DOHH2 (cell line): Measurements from ENCODE around the gene APBA2.

Experiments used
- H3F3A ChIP-seq: fragments of 200-600 bp; sonication (generic), shearing (Covaris generic); 2 replicates; pipeline ENCODE4 v1.6.0; 2016; ENCODE audit warnings: antibody characterized with exemption, mild to moderate bottlenecking; ENCODE audit not compliant: control insufficient read depth, insufficient read depth
- H3K27ac ChIP-seq: fragments of 200-600 bp; sonication (generic); 2 replicates; pipeline ENCODE4 v1.5.1; 2014; ENCODE audit warnings: low read depth, mild to moderate bottlenecking, low read length, moderate library complexity
- H3K27me3 ChIP-seq: fragments of 200-600 bp; sonication (generic); 2 replicates; pipeline ENCODE4 v1.6.1; 2014; ENCODE audit warnings: mild to moderate bottlenecking, low read length, mixed read lengths; ENCODE audit not compliant: control insufficient read depth
- H3K36me3 ChIP-seq: fragments of 200-600 bp; sonication (generic); 2 replicates; pipeline ENCODE4 v1.6.1; 2014; ENCODE audit warnings: mild to moderate bottlenecking, low read length, moderate library complexity, mixed read lengths; ENCODE audit not compliant: control insufficient read depth
- H3K4me1 ChIP-seq: fragments of 200-600 bp; sonication (generic); 2 replicates; pipeline ENCODE4 v1.6.1; 2014; ENCODE audit warnings: mild to moderate bottlenecking, low read length, mixed read lengths; ENCODE audit not compliant: control insufficient read depth
- H3K4me2 ChIP-seq: fragments of 200-600 bp; sonication (generic); 2 replicates; pipeline ENCODE4 v1.6.0; 2014; ENCODE audit warnings: mild to moderate bottlenecking, low read length, moderate library complexity
- H3K4me3 ChIP-seq: fragments of 200-600 bp; sonication (generic); 2 replicates; pipeline ENCODE4 v1.5.1; 2014; ENCODE audit warnings: mild to moderate bottlenecking, low read length, mixed read lengths
- H3K79me2 ChIP-seq: fragments of 200-600 bp; sonication (generic); 2 replicates; pipeline ENCODE4 v1.6.1; 2014; ENCODE audit warnings: mild to moderate bottlenecking, low read length, mixed read lengths; ENCODE audit not compliant: control insufficient read depth
- H3K9me2 ChIP-seq: fragments of 200-600 bp; sonication (generic); replicated peaks from 2 replicates; pipeline ENCODE4 v1.6.1; 2014; ENCODE audit warnings: mild to moderate bottlenecking, low read length, mixed read lengths; ENCODE audit not compliant: control insufficient read depth
- H3K9me3 ChIP-seq: fragments of 200-600 bp; sonication (generic); 2 replicates; pipeline ENCODE4 v1.6.1; 2014; ENCODE audit warnings: antibody characterized with exemption, low read length, mixed read lengths; ENCODE audit not compliant: control insufficient read depth, insufficient read depth
- H4K20me1 ChIP-seq: fragments of 200-600 bp; sonication (generic); 2 replicates; pipeline ENCODE4 v1.6.0; 2014; ENCODE audit warnings: low read depth, mild to moderate bottlenecking, antibody characterized with exemption, low read length, moderate library complexity; ENCODE audit not compliant: control insufficient read depth, insufficient read depth
- EZH2phosphoT487 ChIP-seq: fragments of 200-600 bp; sonication (generic); IDR thresholded peaks from 2 replicates; pipeline ENCODE4 v1.6.1; 2017; ENCODE audit warnings: borderline replicate concordance, mild to moderate bottlenecking, antibody characterized with exemption, low read length, moderate library complexity, mixed read lengths
- TF ChIP-seq, protein P1 (sequence below): fragments of 200-600 bp; sonication (generic); IDR thresholded peaks from one replicate; pipeline ENCODE4 v1.5.1; 2014; ENCODE audit warnings: antibody characterized with exemption, mild to moderate bottlenecking, low read depth, low read length; ENCODE audit not compliant: poor library complexity, severe bottlenecking

Gene APBA2

DNA sequence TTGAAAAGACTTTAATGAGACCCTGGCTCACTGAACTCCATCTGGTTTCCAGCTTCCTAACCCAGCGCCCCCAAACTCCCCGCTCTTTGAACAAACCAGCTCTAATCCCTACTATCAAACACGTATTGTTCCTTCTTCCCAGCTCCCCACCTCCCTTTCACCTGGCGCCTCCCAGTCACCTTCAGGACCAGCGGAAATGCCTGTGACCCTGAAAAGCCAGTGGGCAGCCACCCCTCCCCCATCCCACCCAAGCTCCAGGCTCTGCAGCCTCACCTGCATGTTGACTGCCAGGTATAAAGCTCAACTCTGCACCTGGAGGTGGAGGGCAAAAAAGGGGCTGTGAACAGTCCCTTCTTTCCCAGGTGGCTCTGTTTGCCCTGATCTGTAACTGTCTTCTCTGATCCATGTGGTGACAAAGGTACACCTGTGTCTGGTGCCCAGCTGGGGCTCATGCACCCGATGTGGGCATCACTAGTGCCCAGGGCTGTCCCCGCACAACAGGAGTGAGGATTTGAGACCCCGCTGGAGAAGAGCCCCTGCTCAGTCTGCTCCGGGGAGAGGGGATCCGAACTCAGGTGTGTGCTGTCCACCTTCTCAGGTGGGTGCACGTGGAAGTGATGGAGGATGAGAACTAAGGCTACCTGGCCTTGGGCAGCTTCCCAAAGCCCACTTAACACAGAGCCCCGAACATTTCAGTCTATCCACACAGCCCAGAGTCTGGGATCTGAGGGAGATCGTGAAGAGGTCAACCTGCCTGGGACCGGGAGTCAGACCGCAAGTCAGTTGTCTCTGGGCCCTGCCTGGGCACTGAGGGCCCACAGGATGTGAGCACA, 254.9 kb downstream of the APBA2 start:
- Histone ChIP-seq H3K9me3 (no peaks in the 10 kb centered on the region), H3K27me3 (no peaks in the 10 kb centered on the region), H3K4me2 (no peak overlapping the region)

DNA sequence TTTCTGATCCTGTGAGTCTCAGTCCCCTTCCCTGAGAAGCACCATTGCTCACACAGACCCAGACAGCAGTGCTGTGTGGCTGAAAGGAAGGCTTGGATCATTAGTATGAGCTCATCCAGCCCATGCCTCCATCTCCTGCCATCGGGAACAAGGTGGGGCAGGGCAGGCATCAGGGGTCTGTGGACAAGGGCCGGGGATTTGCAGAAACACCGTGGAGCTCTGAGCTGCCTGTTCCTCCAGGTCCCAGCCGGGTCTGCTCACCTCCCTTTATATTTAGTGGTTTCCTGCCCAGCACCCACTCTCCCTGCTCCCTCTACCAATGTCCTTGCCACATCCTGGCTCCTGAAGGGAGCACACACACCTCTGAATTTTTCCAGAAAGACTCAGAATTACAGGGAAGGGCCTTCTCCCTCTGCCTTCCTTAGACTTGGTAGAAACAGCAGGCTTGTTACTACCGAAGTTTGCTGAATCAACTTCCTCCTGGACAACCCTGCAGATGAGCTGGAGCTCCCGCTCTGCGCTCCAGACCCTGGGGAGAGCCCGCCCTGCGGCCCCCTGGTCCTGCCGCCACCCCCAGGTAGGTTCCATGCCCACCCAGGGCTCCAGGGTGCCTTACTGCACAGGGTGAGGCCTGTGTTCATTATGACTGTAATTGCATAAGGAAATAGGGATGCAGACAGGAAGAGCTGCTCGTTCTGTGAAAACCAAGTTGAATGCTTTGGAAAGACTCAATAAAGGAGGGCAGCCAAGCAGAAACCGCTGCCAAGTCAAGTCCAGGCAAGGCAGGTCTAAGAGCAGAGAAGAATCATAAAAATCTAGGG, 255.7 kb downstream of the APBA2 start:
- Histone ChIP-seq H3K4me1 (no peaks in the 10 kb centered on the region), H3K9me3 (no peaks in the 10 kb centered on the region), H3K79me2 (no peaks in the 10 kb centered on the region), H3K36me3 (no peaks in the 10 kb centered on the region), H3F3A (no peaks in the 10 kb centered on the region), H3K9me2 (no peaks in the 10 kb centered on the region), H3K27me3 (no peaks in the 10 kb centered on the region), H3K4me3 (no peak overlapping the region), H4K20me1 (no peaks in the 10 kb centered on the region), H3K4me2 (no peak overlapping the region), H3K27ac (no peak overlapping the region)
- TF ChIP-seq, protein P1, sequence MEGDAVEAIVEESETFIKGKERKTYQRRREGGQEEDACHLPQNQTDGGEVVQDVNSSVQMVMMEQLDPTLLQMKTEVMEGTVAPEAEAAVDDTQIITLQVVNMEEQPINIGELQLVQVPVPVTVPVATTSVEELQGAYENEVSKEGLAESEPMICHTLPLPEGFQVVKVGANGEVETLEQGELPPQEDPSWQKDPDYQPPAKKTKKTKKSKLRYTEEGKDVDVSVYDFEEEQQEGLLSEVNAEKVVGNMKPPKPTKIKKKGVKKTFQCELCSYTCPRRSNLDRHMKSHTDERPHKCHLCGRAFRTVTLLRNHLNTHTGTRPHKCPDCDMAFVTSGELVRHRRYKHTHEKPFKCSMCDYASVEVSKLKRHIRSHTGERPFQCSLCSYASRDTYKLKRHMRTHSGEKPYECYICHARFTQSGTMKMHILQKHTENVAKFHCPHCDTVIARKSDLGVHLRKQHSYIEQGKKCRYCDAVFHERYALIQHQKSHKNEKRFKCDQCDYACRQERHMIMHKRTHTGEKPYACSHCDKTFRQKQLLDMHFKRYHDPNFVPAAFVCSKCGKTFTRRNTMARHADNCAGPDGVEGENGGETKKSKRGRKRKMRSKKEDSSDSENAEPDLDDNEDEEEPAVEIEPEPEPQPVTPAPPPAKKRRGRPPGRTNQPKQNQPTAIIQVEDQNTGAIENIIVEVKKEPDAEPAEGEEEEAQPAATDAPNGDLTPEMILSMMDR: no peak
- no peak for TF ChIP-seq EZH2phosphoT487

More for the DNA sequence above, 254.9 kb downstream of the APBA2 start:
- no peaks in the 10 kb centered on the region for H3K9me2 ChIP-seq
- TF ChIP-seq, protein P1: no peak
- no peak for TF ChIP-seq EZH2phosphoT487
- no peaks in the 10 kb centered on the region for H3F3A ChIP-seq
- H3K27ac ChIP-seq: no peak overlapping the region
- no peaks in the 10 kb centered on the region for H3K4me1 ChIP-seq
- no peak overlapping the region for H3K4me3 ChIP-seq
- H3K36me3 ChIP-seq: no peaks in the 10 kb centered on the region
- H3K79me2 ChIP-seq: no peaks in the 10 kb centered on the region
- H4K20me1 ChIP-seq: no peaks in the 10 kb centered on the region

DNA sequence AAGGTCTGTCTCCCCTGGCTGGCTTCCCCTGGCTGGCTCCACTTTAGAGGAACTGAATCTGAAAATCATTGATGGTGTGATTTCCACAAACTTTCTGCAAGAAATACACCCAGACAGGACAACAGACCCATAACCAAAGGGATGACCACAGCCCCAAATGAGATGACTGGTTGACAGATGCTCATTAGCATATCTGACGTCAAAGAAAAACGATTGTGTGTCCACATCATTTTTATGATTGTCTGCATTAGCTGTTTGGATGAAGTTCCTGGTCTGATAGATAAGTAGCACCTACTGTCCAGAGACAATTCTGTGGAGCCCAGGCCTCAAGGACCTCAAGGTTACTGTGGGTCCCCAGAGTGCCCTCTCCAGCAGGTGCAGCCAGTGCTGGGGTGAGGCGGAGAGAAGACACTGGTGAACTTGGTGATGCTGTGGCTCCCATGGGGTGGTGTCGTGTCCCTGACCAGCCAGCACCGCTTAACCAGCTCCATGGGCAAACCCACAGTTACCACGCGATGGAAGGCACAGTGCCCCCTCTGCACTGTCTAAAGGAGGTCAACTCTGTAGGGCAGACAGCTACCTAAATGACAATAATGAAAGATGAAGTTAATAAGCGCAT, 256.5 kb downstream of the APBA2 start:
- Histone ChIP-seq H3K9me2 (no peaks in the 10 kb centered on the region), H3K4me2 (no peak overlapping the region), H3K4me1 (no peaks in the 10 kb centered on the region), H3F3A (no peaks in the 10 kb centered on the region), H3K27ac (no peak overlapping the region), H3K36me3 (no peaks in the 10 kb centered on the region), H4K20me1 (no peaks in the 10 kb centered on the region), H3K4me3 (no peak overlapping the region), H3K27me3 (no peaks in the 10 kb centered on the region), H3K9me3 (no peaks in the 10 kb centered on the region), H3K79me2 (no peaks in the 10 kb centered on the region)
- no peak for TF ChIP-seq EZH2phosphoT487
- TF ChIP-seq, protein P1: no peak
